T-helper 1 cell treated with Interleukin-12 subunit alpha and Interleukin-12 subunit beta and Interleukin-4 antibody, amounts not matched to agents 30 ng/mL and 1 ng/mL, for 36 hours (primary cell): ENCODE data around the gene ANAPC2. TPM values are rescaled to one million over a fixed set of nuclear protein-coding genes. Genes with fewer than 3 reads are reported as not detected.

Source experiments
- intact Hi-C: fragments of 100-400 bp; cut with micrococcal nuclease; formaldehyde crosslinking; loops from one replicate; pipeline ENCODE4 v1.15.1; 2024
- total RNA-seq: library from RNA; stranded (reverse); gene quantifications from 2 replicates; pipeline ENCODE4 v1.2.3, GENCODE V29; 2022

The ANAPC2 gene
- total RNA-seq, 1 donor from 2014 or later, result 77.0 TPM

DNA sequence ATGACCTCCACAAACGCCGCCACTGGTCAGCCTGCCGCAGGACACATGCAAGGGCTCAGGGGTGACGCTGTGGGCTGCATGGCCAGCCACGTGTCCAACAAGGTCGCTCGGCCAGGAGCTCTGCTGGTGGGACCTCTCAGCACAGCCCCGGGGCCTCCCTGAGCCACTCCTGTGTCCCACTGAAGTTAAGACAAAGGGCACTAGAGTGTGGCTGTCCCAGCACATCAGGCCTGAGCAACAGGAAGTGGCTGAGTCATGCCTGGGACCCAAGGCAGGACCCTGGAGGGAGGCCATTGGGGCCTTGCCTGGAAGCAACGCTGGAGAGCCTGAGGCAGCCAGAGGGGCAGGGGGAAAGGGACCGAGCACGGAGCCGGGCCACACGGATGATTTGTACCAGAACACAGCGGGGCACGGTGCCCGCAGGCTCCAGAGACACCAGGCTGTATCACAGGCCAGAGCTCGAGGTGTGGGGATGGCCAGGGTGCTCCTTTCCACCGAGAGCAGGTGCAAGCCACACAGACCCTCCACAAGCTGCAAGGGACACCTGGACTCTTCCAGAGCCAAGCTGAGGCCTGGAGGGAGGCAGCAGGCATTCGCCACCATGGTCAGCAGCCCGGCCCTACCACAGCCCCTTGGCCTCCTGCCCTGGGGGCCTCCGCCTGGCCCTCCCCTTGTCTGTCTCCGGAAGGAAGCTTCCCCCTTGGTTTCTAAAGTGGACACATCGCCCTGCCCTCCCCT is 10.0 kb downstream of the ANAPC2 start:
- intact Hi-C loops, result no loop called here

DNA sequence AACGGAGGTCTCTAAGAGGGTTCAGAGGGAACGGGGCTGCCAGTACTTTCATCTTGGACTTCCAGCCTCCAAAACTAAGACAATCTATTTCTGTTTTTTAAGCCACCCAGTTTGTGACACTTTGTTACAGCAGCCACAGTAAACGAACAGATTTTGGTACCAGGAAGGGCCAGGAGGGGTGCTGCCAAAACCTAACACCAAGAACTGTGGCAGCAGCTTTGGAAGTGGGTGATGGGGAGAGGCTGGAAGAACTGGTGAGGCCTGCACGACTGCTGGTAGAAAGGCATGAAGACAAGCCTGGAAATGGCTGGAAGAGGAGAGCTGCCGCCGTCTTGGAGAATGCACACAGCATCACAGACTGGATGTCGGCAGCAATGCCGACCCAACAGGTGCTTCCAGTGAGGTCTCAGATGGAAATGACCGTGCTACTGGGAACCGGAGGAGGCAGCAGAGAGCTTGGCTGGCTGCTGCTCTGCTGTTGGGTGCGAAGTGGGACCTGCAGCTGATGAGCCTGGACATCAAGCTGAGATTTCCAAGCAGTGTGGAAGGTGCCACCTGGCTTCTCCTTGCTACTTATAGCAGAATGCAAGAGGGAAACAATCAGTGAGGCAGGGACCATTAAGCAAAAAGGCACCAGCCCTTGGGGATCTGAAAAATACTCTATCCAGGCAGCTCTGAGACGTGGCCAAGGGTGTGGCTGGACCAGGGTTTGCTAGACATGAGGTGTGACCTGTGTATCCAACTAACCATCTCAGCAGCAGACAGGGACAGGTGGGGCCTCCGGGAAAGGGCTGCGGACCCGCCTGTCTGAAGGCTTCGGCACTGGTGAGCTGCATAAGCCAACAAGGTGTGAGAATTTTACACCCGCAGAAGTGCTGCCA is 11.8 kb downstream of the ANAPC2 start:
- intact Hi-C loops, result no loop called here

DNA sequence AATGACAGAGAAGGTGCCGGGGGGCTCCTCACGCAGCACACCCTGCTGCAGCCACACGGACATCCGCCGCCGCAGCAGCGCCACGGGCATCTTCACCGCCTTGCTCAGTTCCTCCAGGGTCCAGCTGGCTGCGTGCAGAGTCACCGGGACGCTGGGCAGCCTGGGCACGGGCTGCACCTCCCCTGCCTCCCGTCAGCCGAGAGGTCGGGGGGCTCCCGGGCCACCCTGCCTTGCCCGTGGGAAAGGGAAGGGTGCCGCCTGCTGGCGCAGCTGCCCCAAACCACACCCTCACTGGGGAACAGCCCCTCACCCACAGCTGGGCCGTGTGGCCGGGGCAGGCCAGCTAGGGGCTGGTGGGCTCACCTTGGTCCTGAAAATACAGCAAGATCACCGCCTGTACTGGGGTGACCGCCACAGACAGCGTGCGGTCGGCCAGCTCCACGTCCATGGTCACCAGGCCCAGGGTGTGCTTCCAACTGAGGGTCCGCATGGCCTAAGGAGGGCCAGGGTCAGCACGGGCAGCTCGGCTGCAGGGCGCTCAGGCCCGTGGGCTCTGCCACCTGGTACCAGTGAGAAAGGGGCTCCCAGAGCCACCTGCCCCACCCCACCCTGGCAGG is 12.9 kb downstream of the ANAPC2 start:
- intact Hi-C loops, result no loop called here

DNA sequence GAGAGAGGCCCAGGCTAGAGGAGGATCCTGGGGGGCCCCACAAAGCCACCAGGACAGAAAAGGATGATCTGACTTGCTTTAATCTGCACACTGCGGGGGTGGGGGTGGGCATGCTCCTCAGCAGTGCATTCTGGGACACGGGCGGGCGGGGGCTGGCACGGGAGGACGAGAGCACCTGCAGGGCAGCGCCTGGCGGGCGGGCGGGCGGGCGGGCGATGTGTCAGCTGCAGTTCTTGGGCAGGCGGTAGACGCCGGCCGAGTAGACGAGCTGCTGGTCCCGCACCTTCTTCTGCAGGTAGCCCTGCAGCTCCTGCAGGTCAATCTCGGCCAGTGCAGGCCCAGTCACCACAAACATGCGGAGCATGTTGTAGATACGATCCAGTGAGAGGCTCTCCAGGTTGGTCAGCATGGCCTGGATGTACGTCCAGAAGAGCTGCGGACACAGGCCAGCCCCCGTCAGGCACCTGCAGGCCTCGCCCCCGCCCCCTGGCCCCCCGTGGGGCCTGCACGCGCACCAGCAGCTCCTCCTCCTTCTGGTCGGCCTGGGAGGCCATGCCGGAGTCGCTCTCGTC is 13.6 kb downstream of the ANAPC2 start:
- intact Hi-C loops, result no loop called here

DNA sequence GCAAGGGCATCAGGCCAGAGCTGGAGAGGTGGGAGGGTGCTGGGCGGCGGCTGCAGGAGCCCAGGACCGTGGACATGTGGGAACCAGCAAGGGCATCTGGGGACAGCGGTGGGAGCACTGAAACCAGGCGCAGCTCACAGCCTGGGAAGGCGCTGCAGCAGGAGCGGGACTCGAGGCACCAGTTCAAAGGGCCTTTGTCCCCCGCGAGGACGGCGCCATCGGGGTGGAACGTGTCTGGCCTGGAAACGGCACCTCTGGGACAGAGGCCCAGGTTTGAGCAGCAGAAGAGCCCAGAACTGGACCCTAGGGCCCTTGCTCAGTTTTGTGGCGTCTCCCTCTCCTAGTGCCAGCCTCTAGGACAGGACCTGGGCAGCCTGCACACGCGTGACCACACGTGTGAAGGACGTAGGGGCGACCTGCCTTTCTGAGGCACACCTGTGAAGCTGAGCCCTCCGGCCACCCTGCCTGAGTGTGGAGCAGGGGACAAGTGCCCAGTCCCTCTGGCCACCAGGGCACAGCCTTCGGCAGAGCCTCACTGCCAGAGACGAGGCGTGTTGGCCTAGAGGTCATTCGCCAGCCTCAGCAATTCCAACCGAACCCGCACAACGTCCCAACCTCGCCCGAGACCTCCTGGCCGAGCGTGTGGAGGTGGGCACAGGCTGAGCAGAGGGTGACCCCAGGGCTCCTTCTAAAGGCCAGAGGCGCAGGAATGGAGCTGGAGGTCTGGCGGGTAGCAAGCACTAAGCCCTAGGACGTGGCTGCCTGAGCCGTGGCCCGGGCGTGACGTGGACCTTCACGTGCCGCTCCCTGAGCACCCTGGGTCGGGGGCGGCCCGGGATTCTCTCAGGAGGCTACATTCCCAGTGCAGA is 14.3 kb downstream of the ANAPC2 start:
- intact Hi-C loops, result no loop called here

DNA sequence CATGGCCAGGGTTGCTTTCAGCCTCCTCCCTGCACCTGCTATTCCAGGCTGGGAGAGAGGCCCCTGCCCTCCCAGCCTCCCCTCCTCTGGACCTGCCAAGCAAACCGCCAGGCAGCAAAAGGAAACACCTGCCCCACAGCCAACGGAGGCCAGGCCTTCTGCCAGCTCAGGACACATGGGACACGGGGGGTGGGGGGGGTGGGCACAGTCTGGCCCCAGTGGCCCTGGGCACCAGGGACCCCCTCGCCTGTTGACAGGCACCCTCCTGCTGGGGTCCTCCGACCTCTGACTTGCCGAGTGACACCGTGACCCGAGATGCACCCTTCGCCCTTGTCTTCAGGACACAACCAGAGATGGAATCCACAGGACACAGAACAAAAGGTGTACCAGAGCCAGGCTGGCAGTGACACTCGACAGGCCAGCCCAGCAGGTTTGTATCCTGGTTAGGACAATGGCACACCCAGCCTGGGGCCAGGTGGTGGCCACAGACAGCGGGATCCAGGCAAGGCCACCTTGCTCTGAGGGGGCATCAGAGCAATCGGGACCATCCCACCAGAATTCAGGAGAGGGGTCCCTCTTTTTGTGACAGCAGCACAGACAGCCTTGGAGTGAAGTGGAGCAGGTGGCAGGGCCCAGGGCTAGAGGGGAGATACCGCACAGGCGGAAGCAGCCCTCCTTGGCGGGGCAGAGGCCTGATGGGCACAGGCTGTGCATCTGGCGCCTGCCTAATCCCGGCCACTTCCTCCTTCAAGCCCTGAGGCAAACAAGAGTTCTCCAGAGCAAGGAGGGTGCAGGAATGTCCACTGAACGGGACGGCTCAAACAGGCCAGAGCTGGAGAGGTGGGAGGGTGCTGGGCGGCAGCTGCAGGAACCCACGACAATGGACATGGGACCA is 15.2 kb downstream of the ANAPC2 start:
- intact Hi-C loops, result no loop called here

DNA sequence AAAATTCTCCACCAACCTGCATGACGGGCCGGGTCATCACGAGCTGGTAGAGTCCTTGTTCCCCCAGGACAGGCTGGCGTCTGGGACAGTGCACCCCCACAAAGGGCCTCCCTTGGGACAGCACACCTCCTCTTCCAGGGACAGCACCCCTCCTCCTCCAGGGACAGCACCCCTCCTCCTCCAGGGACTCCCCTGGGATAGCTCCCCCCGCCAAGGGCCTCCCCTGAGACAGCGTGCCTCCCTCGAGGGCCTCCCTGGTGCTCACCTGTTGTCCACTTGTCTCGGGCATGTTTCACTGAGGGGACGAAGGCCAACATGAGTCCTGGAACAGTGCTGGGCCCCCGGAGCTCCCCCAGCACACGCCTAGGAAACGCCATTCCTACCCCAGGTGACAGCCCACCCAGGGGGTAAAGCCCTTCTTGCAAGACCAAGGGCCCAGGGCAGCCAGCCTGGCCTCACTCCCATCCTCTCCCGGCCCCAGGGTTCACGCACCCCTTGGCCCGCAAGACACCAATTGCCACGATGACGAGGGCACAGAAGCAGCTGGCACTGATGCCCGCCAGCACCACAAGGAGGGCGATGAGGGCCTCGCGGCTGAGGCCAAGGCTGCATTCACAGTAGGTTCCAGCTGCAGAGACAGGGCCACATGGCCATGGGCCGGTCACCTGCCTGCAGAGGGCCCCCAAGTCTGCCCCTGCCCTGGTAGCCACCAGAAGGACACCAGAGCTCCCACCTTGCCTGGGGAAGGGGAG is 17.0 kb downstream of the ANAPC2 start:
- intact Hi-C loops, result no loop called here

DNA sequence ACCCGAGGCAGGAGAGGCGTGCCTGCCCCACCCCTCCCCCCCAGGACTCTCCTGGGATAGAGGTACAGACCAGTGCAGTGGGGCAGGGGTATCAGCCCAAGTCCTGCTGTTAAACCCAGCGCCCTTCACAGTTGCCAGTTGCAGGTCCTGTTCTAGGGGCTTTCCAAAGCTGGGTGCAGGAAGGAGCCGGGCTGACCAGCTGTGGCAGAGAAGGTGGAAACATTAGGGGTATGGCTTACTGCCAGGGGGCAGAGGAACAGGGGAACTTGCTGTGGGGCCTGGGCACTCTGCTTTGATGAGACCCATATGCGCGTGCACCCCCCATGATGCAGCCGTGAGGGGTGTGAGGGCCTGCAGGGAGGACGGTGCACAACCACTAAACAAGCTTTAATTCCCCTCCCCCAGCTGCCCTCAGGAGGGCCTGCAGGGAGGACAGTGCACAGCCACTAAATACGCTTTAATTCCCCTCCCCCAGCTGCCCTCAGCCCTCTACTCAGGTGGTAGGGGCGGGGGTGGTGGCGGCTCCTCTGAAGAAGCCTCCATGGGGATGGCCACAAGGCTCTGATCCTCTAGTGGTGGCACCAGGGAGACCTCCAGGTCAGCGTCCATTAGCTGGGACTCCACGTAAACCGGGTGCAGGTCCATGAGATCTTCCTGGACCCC is 17.7 kb downstream of the ANAPC2 start:
- intact Hi-C loops, result no loop called here

DNA sequence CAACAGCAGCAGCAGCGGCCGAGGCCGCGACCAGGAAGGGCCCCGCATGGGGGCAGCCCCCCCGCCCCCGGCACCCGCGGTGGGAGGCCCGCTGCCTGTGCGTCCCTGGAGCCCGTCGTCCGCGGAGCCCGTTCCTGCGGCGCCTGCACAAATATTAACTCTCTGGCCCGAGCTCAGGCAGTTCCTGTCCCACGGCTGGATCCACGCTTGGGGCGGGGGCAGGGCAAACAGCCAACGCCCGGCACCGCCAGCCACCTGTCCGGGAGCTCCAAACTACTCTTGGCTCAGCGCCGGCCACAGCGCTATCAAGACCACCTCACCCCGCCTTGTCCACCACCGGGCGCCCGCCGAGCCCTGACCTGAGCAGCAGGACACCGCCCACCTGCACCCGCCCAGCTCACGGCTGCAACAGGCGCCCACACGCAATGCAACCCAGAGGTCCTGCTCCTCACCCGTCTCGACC is 18.4 kb downstream of the ANAPC2 start, which contains the start of gene LRRC26:
TSS of gene LRRC26 (minus strand) at position 156 of the 463 bp plus-strand sequence. CDS start at position 48, 108 bp downstream.
- intact Hi-C loops, result no loop called here

DNA sequence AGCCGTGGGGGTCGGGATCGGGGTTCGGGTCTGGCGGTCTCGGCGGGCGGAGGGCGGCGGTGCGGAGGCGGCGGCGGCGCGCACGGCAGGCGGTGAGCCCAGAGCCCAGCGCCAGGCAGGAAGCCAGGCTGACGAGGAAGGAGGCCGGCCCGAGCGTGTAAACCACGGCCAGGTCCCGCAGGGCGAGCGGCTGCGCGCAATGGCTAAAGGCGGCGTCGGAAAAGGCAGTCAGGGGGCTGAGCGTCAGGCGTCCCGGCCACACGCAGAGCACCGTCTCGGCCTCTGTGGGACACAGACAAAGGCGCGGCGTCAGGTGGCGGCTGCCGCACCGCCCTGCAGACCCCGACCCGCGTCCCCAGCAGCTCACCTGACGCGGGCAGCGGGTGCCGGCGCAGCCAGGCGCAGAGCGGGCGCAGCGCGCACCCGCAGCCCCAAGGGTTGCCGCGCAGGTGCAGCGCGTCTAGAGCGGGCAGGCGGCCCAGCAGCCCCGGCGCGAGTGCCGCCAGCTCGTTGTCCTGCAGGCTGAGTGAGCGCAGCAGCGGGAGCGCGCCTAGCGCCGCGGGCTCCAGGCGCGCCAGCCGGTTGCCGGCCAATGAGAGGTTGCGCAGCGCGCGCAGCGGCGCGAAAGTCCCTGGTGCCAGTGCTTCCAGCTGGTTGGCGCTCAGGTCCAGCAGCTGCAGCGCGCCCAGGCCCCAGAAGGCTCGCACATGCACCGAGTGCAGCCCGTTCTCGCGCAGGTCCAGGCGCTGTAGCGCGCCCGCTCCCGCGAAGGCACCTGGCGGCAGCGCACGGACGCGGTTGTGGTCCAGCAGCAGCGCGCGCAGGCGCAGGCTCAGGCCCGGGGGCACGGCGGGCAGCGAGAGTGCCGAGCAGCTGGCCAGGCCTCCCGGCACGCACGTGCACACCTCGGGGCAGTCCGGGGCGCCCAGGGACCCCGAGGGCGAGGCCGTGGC is 19.2 kb downstream of the ANAPC2 start:
- intact Hi-C loops, result no loop called here

DNA sequence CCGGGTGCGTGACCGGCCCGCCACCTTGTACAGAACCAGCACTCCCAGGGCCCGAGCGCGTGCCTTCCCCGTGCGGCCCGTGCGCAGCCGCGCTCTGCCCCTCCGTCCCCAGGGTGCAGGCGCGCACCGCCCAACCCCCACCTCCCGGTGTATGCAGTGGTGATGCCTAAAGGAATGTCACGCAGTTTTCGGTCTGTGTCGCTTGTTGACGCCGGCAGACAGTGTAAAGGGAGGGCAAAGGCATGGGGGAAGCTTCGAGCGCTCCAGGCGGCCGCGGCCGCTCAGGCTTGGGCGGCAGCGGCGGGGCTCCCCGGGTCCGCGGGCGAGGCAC is 19.8 kb downstream of the ANAPC2 start:
- intact Hi-C loops, result no loop called here

DNA sequence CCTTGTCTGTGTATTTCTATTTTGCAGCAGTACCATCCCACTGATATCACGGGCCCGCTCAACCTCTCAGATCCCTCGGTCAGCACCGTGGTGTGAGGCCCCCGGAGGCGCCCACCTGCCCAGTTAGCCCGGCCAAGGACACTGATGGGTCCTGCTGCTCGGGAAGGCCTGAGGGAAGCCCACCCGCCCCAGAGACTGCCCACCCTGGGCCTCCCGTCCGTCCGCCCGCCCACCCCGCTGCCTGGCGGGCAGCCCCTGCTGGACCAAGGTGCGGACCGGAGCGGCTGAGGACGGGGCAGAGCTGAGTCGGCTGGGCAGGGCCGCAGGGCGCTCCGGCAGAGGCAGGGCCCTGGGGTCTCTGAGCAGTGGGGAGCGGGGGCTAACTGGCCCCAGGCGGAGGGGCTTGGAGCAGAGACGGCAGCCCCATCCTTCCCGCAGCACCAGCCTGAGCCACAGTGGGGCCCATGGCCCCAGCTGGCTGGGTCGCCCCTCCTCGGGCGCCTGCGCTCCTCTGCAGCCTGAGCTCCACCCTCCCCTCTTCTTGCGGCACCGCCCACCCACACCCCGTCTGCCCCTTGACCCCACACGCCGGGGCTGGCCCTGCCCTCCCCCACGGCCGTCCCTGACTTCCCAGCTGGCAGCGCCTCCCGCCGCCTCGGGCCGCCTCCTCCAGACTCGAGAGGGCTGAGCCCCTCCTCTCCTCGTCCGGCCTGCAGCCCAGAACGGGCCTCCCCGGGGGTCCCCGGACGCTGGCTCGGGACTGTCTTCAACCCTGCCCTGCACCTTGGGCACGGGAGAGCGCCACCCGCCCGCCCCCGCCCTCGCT is 20.4 kb downstream of the ANAPC2 start:
- intact Hi-C loops, result no loop called here

DNA sequence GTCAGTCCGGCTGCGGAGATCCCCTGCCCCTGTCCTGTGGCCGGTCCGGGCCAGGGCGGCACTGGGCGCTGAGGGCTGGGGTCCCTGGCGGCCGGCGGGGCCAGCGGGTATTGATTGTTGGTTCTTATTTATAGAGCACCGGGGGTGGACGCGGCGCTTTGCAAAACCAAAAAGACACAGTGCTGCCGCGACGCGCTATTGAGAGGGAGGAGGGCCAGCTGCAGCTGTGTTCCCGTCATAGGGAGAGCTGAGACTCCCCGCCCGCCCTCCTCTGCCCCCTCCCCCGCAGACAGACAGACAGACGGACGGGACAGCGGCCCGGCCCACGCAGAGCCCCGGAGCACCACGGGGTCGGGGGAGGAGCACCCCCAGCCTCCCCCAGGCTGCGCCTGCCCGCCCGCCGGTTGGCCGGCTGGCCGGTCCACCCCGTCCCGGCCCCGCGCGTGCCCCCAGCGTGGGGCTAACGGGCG is 21.0 kb downstream of the ANAPC2 start:
- intact Hi-C loops, result no loop called here

DNA sequence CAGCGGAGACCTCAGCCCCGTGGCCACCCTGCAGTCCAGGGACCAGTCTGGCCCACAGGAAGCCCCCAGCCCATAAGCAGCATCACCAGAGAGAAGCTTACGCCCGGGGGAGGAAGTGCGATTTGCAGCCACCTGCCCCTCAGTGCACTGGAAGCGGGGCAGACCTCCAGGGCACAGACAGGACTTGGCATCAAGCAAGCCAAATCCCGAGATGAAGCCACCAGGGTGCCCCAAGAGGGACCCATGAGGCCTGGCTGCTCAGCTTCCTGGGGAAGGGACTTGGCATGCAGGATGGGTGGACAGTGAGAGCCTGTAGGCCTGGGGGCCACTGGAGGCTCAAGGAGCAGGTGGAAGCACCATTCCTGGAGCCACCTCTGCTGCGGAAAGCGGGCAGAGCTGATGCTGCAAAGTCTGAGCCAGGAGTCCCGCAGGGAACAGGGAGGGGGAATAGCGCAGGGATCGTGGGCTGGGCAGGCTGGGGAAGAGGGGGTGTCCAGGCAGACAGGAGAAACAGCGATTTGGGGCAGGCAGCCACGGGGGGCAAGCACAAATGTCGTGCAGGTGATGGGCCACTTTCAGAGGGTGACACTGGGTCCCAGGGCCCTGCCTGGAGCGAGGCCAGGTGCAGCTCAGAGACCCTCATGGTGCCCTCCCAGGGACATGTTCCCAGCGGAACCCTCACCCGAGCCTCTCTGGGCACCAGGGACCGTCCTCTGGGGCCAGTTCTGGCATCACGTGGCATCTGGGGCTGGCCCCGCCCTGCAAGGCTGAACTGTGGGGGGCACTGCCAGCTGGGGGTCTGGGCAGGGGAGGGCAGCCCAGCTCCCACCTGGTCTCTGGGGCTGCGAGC is 21.8 kb downstream of the ANAPC2 start:
- intact Hi-C loops, result no loop called here

DNA sequence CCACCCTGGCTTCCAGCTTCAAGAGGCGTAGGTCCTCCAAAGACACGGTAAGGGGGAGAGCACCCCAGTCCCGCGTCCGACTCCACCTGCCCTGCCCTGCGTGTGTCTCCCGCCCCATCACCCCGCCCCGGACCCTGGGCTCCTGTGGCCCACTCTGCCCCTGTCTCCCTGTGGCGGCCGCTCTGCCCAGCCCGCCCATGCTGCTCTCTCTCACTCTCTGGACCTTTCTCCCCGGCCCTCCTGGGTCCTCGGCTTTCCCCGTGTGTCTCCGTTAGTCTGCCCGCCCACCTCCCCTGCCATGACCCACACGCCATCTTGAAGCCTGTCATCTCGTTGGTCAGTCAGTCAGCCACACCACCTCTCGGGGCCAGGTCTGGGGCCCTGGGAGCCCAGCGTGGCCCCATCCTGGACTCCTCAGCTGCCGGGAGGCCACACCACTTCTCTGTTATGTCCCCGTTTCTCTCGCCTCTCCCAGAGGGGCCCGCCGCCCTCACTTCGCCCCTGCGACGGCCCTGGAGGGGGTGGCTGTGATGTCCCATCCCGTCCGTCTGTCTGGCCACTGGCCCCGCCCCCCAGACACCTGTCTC is 23.0 kb downstream of the ANAPC2 start:
- intact Hi-C loops, result no loop called here
